CD4-positive, alpha-beta T cell treated with Interleukin-15 for 4 hours (primary cell): Measurements from ENCODE around the gene ESRRG.

Experiments used
- DNase-seq: peaks from one replicate; pipeline ENCODE4 v3.0.0-alpha.2; 2020; ENCODE audit warnings: low spot score

Gene ESRRG

GRCh38 chr1:216723274-216723780, at the start of gene ESRRG:
TSS of gene ESRRG (minus strand) at chr1:216723429. CDS start at chr1:216723299, 130 bp downstream.
- DNase-seq: no peak

- no peak for DNase-seq
These were observed 48.7 kb upstream of the ESRRG start for GRCh38 chr1:216771922-216772321.

- DNase-seq: no peak
These were observed 43.6 kb upstream of the ESRRG start for GRCh38 chr1:216766633-216767327.

- DNase-seq: no peak
These were observed 42.4 kb upstream of the ESRRG start for GRCh38 chr1:216765346-216766300.

GRCh38 chr1:216758161-216758560, 34.9 kb upstream of the ESRRG start:
- no peak for DNase-seq

GRCh38 chr1:216757110-216757509, 33.9 kb upstream of the ESRRG start:
- no peak for DNase-seq

GRCh38 chr1:216750961-216751360, 27.7 kb upstream of the ESRRG start:
- no peak for DNase-seq

- DNase-seq: no peak
These were observed 26.9 kb upstream of the ESRRG start for GRCh38 chr1:216750031-216750627.

- no peak for DNase-seq
These were observed 26.0 kb upstream of the ESRRG start for GRCh38 chr1:216749232-216749631.

GRCh38 chr1:216742625-216743024, 19.4 kb upstream of the ESRRG start:
- DNase-seq: no peak

- no peak for DNase-seq
These were observed 17.1 kb upstream of the ESRRG start for GRCh38 chr1:216740331-216740730.

- no peak for DNase-seq
These were observed 16.6 kb upstream of the ESRRG start for GRCh38 chr1:216739793-216740192.

- no peak for DNase-seq
These were observed 8.9 kb upstream of the ESRRG start for GRCh38 chr1:216732121-216732520.

GRCh38 chr1:216731562-216731961, 8.3 kb upstream of the ESRRG start:
- DNase-seq: no peak

- DNase-seq: no peak
These were observed 3.2 kb upstream of the ESRRG start for GRCh38 chr1:216726435-216726834.

GRCh38 chr1:216722821-216723220, 408 bp downstream of the ESRRG start:
- DNase-seq: no peak

- no peak for DNase-seq
These were observed 1.4 kb downstream of the ESRRG start for GRCh38 chr1:216721863-216722262.

GRCh38 chr1:216721062-216721461, 2.2 kb downstream of the ESRRG start:
- DNase-seq: no peak

- no peak for DNase-seq
These were observed 11.5 kb downstream of the ESRRG start for GRCh38 chr1:216711712-216712111.

GRCh38 chr1:216710598-216711333, 12.5 kb downstream of the ESRRG start:
- DNase-seq: no peak

GRCh38 chr1:216710055-216710454, 13.2 kb downstream of the ESRRG start:
- no peak for DNase-seq

GRCh38 chr1:216705676-216706075, 17.6 kb downstream of the ESRRG start:
- no peak for DNase-seq
